Bronchial epithelial cell (primary cell): ENCODE data around the gene NHS. TPM values are rescaled to one million over a fixed set of nuclear protein-coding genes. Genes with fewer than 3 reads are reported as not detected.
A peak's percentile ranks its signal among the peaks of the same experiment; 100 is the strongest.

Experiments
- DNase-seq: peaks from one replicate; pipeline ENCODE4 v3.0.0-alpha.2; 2010; ENCODE audit warnings: low read depth
- FAIRE-seq: peaks from 2 replicates; lab custom pipeline; 2011; peaks lifted over from hg19 to GRCh38; lab: Jason Lieb, UNC
- H3K27me3 ChIP-seq: 2 replicates; pipeline ENCODE4 v1.5.1; 2011; ENCODE audit warnings: low read length; ENCODE audit not compliant: control insufficient read depth, insufficient read depth
- H3K36me3 ChIP-seq: 2 replicates; pipeline ENCODE4 v1.5.1; 2011; ENCODE audit warnings: low read length; ENCODE audit not compliant: control insufficient read depth, insufficient read depth
- H3K4me3 ChIP-seq: 2 replicates; pipeline ENCODE4 v1.5.1; 2011; ENCODE audit warnings: mild to moderate bottlenecking, low read depth, low read length, control low read depth
- total RNA-seq: library from RNA; depleted of rRNA; stranded (reverse); fragments of >200 nt; gene quantifications from 2 replicates; pipeline ENCODE4 v1.2.1, GENCODE V29; 2014
- TF ChIP-seq, protein P1 (sequence below): IDR thresholded peaks from 2 replicates; pipeline ENCODE4 v1.5.1; 2011; ENCODE audit warnings: mild to moderate bottlenecking, moderate library complexity, low read length, control low read depth, inconsistent platforms; ENCODE audit not compliant: insufficient read depth, severe bottlenecking

Gene NHS
- total RNA-seq, 1 donor from 2014 or later = 0.79 TPM

DNA sequence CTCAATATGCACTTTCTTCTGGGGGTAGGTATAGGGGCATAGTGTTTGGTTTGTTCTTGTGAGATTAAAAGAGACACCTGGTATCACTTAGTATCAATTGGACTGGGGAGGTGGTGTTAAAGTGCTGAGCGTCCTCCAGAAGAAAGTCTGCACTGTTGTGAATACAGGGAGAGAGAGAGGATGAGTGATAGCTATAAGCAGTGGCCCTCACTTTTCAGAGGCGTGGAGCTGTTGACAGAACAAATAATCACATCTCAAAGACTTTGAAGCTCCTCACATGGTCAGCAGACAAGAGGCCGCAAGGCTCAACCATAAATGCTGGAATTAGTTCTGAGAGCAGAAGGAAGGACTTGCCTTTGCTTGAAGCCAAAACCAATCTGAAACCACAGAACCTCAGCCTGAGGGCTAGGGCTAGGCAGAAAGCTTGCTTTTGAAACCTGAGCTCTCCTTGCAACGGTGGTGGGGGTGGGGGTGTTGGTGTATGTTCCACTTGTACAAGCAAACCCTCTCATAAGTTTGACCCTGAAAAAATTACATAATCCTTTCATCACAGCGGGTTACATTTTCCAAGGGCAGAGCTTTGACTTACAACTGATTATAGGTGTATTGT, 239.1 kb downstream of the NHS start:
- DNase-seq (peak; percentile 58), FAIRE-seq (no peak)
- no peak overlapping the region for H3K4me3 ChIP-seq
- no peaks in the 10 kb centered on the region for H3K36me3 ChIP-seq
- H3K27me3 ChIP-seq = no peaks in the 10 kb centered on the region
- TF ChIP-seq, protein P1, sequence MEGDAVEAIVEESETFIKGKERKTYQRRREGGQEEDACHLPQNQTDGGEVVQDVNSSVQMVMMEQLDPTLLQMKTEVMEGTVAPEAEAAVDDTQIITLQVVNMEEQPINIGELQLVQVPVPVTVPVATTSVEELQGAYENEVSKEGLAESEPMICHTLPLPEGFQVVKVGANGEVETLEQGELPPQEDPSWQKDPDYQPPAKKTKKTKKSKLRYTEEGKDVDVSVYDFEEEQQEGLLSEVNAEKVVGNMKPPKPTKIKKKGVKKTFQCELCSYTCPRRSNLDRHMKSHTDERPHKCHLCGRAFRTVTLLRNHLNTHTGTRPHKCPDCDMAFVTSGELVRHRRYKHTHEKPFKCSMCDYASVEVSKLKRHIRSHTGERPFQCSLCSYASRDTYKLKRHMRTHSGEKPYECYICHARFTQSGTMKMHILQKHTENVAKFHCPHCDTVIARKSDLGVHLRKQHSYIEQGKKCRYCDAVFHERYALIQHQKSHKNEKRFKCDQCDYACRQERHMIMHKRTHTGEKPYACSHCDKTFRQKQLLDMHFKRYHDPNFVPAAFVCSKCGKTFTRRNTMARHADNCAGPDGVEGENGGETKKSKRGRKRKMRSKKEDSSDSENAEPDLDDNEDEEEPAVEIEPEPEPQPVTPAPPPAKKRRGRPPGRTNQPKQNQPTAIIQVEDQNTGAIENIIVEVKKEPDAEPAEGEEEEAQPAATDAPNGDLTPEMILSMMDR = no peak

GRCh38 chrX:17616936-17617335, 241.9 kb downstream of the NHS start:
- H3K4me3 ChIP-seq = no peak overlapping the region
- H3K27me3 ChIP-seq = no peaks in the 10 kb centered on the region
- DNase-seq (no peak), FAIRE-seq (no peak)
- TF ChIP-seq, protein P1 = no peak
- no peaks in the 10 kb centered on the region for H3K36me3 ChIP-seq

DNA sequence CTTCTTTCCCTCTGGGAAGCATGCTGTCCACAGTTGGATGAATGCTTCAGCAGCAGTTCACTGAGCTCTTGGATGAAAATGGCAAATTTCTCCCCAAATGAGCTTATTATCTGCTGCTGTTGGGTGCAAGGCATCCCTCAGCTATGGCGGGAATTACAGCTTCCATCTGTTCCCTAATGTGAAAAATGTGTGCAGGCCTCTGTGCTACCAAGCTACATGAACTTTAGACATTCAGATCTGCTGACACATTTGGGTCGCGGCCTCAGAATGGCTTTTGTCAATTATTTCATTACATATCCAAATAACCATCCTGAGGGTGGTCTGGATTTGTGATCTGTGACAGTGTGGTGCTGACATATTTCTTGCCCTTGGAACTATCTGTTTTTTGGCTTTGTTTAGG, 242.8 kb downstream of the NHS start:
- Histone ChIP-seq H3K27me3 (no peaks in the 10 kb centered on the region), H3K4me3 (no peak overlapping the region), H3K36me3 (no peaks in the 10 kb centered on the region)
- FAIRE-seq (no peak), DNase-seq (no peak)
- TF ChIP-seq, protein P1 = no peak

GRCh38 chrX:17621566-17622270, 246.7 kb downstream of the NHS start:
- no peaks in the 10 kb centered on the region for H3K27me3 ChIP-seq
- FAIRE-seq (no peak), DNase-seq (no peak)
- H3K4me3 ChIP-seq = no peak overlapping the region
- TF ChIP-seq, protein P1 = no peak
- no peaks in the 10 kb centered on the region for H3K36me3 ChIP-seq

GRCh38 chrX:17622331-17622730, 247.3 kb downstream of the NHS start:
- DNase-seq (no peak), FAIRE-seq (no peak)
- TF ChIP-seq, protein P1 = no peak

GRCh38 chrX:17623750-17624149, 248.8 kb downstream of the NHS start:
- Histone ChIP-seq H3K27me3 (no peaks in the 10 kb centered on the region), H3K36me3 (no peaks in the 10 kb centered on the region), H3K4me3 (no peak overlapping the region)
- TF ChIP-seq, protein P1 = no peak
- no peak for DNase-seq
- no peak for FAIRE-seq

More at GRCh38 chrX:17622331-17622730, 247.3 kb downstream of the NHS start:
- H3K4me3 ChIP-seq = no peak overlapping the region
- H3K27me3 ChIP-seq = no peaks in the 10 kb centered on the region
- H3K36me3 ChIP-seq = no peaks in the 10 kb centered on the region
